Muscle of arm (tissue), 14 donors: ENCODE results near the gene FAM171A2. TPM values are rescaled to one million over a fixed set of nuclear protein-coding genes. Genes with fewer than 3 reads are reported as not detected.
"Not testable (repeated sequence)": the region's sequence is repeated elsewhere in the genome, so short reads cannot be mapped to it uniquely, and the experiment has no call there.

Experiments
- DNase-seq: peaks from one replicate; pipeline ENCODE4 v3.0.0-alpha.2; 2013
- long read RNA-seq, 11 donors: transcript quantifications; one replicate each; lab custom pipeline, GENCODE V29; 2026
- polyA plus RNA-seq, 12 donors: library from polyadenylated mRNA; unstranded; fragments of 120-200 nt; gene quantifications; one replicate each; pipeline ENCODE4 v1.2.1, GENCODE V29; 2013; ENCODE audit not compliant: insufficient read length in 12 of 12

Gene FAM171A2
- polyA plus RNA-seq: 100 to 1,000 TPM in 1 of 12 donors, 10 to 100 TPM in 10, not detected in 1; 34.7 to 120 (median 69.4) TPM
- long read RNA-seq, donor 1, transcript FAM171A2-201 (8 exons, 3,160 nt): major isoform, 6 of 6 reads
- long read RNA-seq, donor 1, partial matches to known transcripts: 0 of 6 reads
- long read RNA-seq, donor 1, other reads (novel, unspliced or antisense): 0 of 6 reads
- long read RNA-seq, donor 2, transcript FAM171A2-201 (8 exons, 3,160 nt): major isoform, 26 of 40 reads
- long read RNA-seq, donor 2, partial matches to known transcripts: 12 of 40 reads
- long read RNA-seq, donor 2, other reads (novel, unspliced or antisense): 0 of 40 reads
- long read RNA-seq, donor 3, transcript FAM171A2-201 (8 exons, 3,160 nt): major isoform, 19 of 28 reads
- long read RNA-seq, donor 3, partial matches to known transcripts: 6 of 28 reads
- long read RNA-seq, donor 3, other reads (novel, unspliced or antisense): 0 of 28 reads
- long read RNA-seq, donor 4, transcript FAM171A2-201 (8 exons, 3,160 nt): major isoform, 10 of 11 reads
- long read RNA-seq, donor 4, partial matches to known transcripts: 0 of 11 reads
- long read RNA-seq, donor 4, other reads (novel, unspliced or antisense): 0 of 11 reads
- long read RNA-seq, donor 5, transcript FAM171A2-201 (8 exons, 3,160 nt): major isoform, 80 of 116 reads
- long read RNA-seq, donor 5, partial matches to known transcripts: 33 of 116 reads
- long read RNA-seq, donor 5, other reads (novel, unspliced or antisense): 0 of 116 reads
- long read RNA-seq, donor 6, transcript FAM171A2-201 (8 exons, 3,160 nt): major isoform, 21 of 91 reads
- long read RNA-seq, donor 6, partial matches to known transcripts: 69 of 91 reads
- long read RNA-seq, donor 6, other reads (novel, unspliced or antisense): 0 of 91 reads
- long read RNA-seq, donor 7, transcript FAM171A2-201 (8 exons, 3,160 nt): major isoform, 9 of 19 reads
- long read RNA-seq, donor 7, partial matches to known transcripts: 10 of 19 reads
- long read RNA-seq, donor 7, other reads (novel, unspliced or antisense): 0 of 19 reads
- long read RNA-seq, donor 8, transcript FAM171A2-204 (3 exons, 758 nt): minor isoform, 6 of 84 reads
- long read RNA-seq, donor 8, transcript FAM171A2-201 (8 exons, 3,160 nt): major isoform, 51 of 84 reads
- long read RNA-seq, donor 8, partial matches to known transcripts: 27 of 84 reads
- long read RNA-seq, donor 8, other reads (novel, unspliced or antisense): 0 of 84 reads
- long read RNA-seq, donor 9, transcript FAM171A2-201 (8 exons, 3,160 nt): major isoform, 5 of 11 reads
- long read RNA-seq, donor 9, partial matches to known transcripts: 5 of 11 reads
- long read RNA-seq, donor 9, other reads (novel, unspliced or antisense): 0 of 11 reads
- long read RNA-seq, donor 10, transcript FAM171A2-201 (8 exons, 3,160 nt): major isoform, 40 of 53 reads
- long read RNA-seq, donor 10, partial matches to known transcripts: 12 of 53 reads
- long read RNA-seq, donor 10, other reads (novel, unspliced or antisense): 0 of 53 reads
- long read RNA-seq, donor 11, transcript FAM171A2-201 (8 exons, 3,160 nt): major isoform, 10 of 21 reads
- long read RNA-seq, donor 11, partial matches to known transcripts: 11 of 21 reads
- long read RNA-seq, donor 11, other reads (novel, unspliced or antisense): 0 of 21 reads

GRCh38 chr17:44363613-44364159 lies at the start of gene FAM171A2:
TSS of gene FAM171A2 (minus strand) at chr17:44363853. CDS start at chr17:44363714, 139 bp downstream.
- no peak for DNase-seq

GRCh38 chr17:44409309-44410028 lies 45.8 kb upstream of the FAM171A2 start:
- no peak for DNase-seq

- DNase-seq: no peak
These were observed 45.1 kb upstream of the FAM171A2 start for GRCh38 chr17:44408786-44409185.

GRCh38 chr17:44402564-44403172 lies 39.0 kb upstream of the FAM171A2 start:
- no peak for DNase-seq

GRCh38 chr17:44400226-44400847 lies 36.7 kb upstream of the FAM171A2 start:
- DNase-seq: no peak

GRCh38 chr17:44398692-44399691 lies 35.3 kb upstream of the FAM171A2 start:
- DNase-seq: no peak

- no peak for DNase-seq
These were observed 34.1 kb upstream of the FAM171A2 start for GRCh38 chr17:44397479-44398440.

GRCh38 chr17:44396946-44397345 lies 33.3 kb upstream of the FAM171A2 start:
- no peak for DNase-seq

- no peak for DNase-seq
These were observed 31.2 kb upstream of the FAM171A2 start for GRCh38 chr17:44394833-44395232.

- not testable (repeated sequence) for DNase-seq
These were observed 30.5 kb upstream of the FAM171A2 start for GRCh38 chr17:44394112-44394511.

- DNase-seq: no peak
These were observed 26.7 kb upstream of the FAM171A2 start for GRCh38 chr17:44390250-44390870.

- no peak for DNase-seq
These were observed 26.1 kb upstream of the FAM171A2 start for GRCh38 chr17:44389723-44390202.

- no peak for DNase-seq
These were observed 25.6 kb upstream of the FAM171A2 start, which contains the start of gene ITGA2B for GRCh38 chr17:44389281-44389680. TSS of gene ITGA2B (minus strand) at chr17:44389649. CDS start at chr17:44389473, 176 bp downstream.

- DNase-seq: no peak
These were observed 24.2 kb upstream of the FAM171A2 start for GRCh38 chr17:44387804-44388203.

GRCh38 chr17:44386182-44386525 lies 22.5 kb upstream of the FAM171A2 start:
- DNase-seq: no peak
